Putamen (tissue), 1 donor: ENCODE measurements around the gene RNF126.

ENCODE experiments used
- DNase-seq: peaks from one replicate; pipeline ENCODE4 v3.0.0-alpha.2; 2016; ENCODE audit warnings: low spot score

RNF126 gene

GRCh38 chr19:662207-662961 is 630 bp downstream of the RNF126 start:
- DNase-seq: no peak

GRCh38 chr19:661427-662196 is 1.4 kb downstream of the RNF126 start:
- DNase-seq: no peak

GRCh38 chr19:660793-661426 is 2.1 kb downstream of the RNF126 start:
- no peak for DNase-seq

GRCh38 chr19:658916-659839 is 3.8 kb downstream of the RNF126 start:
- no peak for DNase-seq

GRCh38 chr19:658059-658839 is 4.8 kb downstream of the RNF126 start:
- no peak for DNase-seq

GRCh38 chr19:657611-658010 is 5.4 kb downstream of the RNF126 start:
- DNase-seq: no peak

GRCh38 chr19:656751-657559 is 6.1 kb downstream of the RNF126 start:
- DNase-seq: no peak

- no peak for DNase-seq
Observed at GRCh38 chr19:655691-656090, 7.3 kb downstream of the RNF126 start.

- DNase-seq: no peak
Observed at GRCh38 chr19:653425-653824, 9.6 kb downstream of the RNF126 start.

- DNase-seq: no peak
Observed at GRCh38 chr19:652467-653389, 10.3 kb downstream of the RNF126 start.

- no peak for DNase-seq
Observed at GRCh38 chr19:651991-652390, 11.0 kb downstream of the RNF126 start.

GRCh38 chr19:651114-651818 is 11.7 kb downstream of the RNF126 start:
- no peak for DNase-seq

- no peak for DNase-seq
Observed at GRCh38 chr19:650121-650520, 12.9 kb downstream of the RNF126 start.

- no peak for DNase-seq
Observed at GRCh38 chr19:648904-649801, 13.9 kb downstream of the RNF126 start.

GRCh38 chr19:648305-648704 is 14.7 kb downstream of the RNF126 start:
- DNase-seq: no peak

- no peak for DNase-seq
Observed at GRCh38 chr19:647566-648284, 15.3 kb downstream of the RNF126 start.
